Hematopoietic multipotent progenitor cell (in vitro differentiated cells): ENCODE results near the gene NXPH2. TPM values are rescaled to one million over a fixed set of nuclear protein-coding genes. Genes with fewer than 3 reads are reported as not detected.
"Not testable (repeated sequence)": the region's sequence is repeated elsewhere in the genome, so short reads cannot be mapped to it uniquely, and the experiment has no call there.

Experiments used
- DNase-seq, 3 donors: peaks; one replicate each; pipeline ENCODE4 v3.0.0-alpha.2; 2011 to 2015; ENCODE audit warnings: low read depth in 2 of 3, low spot score in 2 of 3
- total RNA-seq: library from RNA; depleted of rRNA; stranded (reverse); fragments of >200 nt; gene quantifications from one replicate; pipeline ENCODE4 v1.2.3, GENCODE V29; 2012

The NXPH2 gene
- total RNA-seq, 1 donor, result not detected

DNA sequence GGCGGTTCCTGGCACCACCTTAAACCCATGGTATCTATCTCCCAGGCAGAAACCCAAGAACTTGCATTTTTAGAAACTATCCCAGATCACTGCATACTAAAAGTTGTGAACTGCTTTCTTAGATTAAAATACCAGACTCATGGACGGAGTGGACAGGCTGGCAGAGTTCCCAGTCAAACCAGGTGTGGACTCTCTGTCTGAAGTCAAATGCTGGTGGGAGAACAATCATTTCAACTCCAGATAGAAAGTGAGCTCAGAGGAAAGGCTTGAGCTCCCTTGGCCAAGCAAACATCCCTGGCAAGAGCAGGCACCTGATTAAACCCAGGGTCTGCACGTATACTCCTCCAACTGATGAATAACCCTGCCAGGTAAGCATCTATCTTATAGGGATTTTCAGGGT lies 19.5 kb downstream of the NXPH2 start:
- no peak for DNase-seq

DNA sequence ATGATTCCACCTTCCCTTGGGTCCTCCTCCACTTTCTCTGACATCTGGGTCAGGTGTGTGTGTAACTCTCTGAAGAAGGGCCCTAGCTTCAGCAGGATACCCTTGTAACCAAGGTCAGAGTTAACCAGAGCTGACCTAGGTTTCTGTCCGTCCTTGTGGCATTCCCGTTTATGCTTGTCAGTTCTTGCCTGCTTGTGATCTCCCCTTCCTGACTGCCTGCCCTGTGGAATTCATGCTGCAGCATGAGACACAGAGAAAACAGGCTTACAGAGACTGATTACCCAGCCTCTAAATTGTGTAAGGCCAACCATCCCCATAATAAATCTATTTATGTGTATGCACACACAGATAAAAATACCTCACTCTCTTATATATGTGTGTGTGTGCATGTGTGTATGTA lies 22.8 kb downstream of the NXPH2 start:
- no peak for DNase-seq

DNA sequence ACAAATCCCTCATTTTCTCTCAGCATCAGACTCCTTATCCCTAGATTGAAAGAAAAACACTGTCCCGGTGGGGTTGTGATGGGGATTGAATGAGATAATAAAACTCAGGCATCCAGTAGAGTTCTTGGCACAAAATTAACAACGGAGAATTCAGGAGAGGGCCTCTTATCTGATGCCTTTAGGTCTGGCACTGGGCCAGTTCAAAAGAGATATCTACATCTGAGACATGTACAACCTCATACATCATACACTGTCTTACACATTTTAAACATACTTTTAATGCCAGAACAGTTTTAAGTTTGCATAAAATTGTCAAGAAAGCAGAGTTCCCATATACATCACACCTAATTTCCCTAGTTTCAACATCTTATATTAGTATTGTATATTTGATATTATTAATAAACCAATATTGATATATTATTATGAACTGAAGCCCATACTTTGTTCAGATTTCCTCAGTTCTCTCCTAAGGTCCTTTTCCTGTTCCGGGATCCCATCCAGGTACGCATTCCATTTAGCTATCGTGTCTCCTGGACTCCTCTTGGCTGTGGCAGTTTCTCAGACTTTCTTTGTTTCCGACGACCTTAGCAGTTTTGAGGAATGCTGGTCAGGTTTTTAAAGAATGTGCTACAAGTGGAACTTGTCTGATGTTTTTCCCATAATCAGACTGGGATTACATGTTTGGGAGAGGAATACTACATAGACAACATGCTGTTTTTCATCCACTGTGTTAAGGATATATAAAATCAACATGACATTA lies 27.8 kb downstream of the NXPH2 start:
- no peak for DNase-seq

DNA sequence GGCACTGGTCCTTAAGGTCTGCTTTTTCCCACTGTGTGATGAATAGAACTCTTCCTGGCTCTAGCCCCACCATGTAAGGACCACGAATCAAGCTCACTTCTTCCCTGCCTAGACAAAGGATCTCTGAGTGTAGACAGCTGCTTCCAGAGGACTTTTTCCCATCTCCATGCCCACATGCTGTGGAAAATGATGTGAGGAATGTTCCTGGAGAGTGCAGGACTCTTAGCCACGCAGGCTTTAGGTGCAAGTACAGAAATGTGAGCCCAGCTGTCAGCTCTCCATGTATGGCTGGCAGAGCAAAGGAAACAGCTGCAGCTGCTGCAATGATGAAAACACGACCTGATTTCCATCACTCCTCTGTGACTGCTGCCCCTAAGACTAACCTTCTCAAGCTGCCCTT lies 35.5 kb downstream of the NXPH2 start:
- DNase-seq, result peak in 1 of 3 donors; percentile 55

DNA sequence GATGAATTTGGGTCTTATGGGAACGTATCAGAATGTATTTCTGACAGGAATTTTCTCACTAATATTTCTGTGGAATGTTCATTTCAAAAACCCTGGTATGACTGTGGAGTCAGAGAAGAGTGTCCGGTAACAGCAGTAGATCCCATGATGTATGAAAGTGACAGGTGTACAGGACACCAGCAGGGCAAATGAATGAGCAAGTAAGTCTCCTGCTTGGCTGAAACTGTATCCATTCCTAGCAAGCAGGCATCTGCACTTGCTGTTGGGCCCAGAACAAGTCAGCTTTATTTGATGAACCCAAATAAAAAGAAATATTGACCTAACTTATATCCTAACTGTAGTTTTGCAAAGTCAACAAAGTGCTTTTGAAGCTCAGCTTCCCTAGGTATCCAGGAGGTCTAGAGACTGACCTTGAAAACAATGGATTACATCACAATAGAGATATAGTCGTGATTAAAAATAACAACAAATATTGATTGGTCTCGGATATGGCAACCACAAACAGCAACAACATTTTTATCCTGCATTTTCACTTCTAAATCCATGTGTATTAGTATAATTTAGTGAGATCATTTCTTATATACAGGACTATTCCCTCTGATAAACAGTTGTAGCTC lies 37.6 kb downstream of the NXPH2 start:
- DNase-seq, result no peak

DNA sequence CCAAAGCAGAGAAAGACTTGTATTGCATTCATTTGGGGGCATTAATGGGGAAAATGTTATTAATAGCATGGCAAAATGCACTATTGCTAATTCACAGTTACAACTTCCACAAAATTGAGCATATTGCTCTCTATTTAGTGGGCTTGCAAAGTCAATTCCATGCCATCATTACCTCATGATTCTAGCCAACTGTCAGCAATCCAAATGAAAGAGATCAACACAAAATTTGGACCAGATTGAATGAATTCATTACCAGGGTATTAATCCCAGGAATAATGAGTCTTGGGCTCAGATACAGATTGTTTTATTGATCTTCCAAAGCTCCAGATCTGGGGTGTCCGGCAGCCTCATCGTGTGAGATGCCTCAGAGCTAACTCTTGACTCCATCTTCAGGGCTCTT lies 38.3 kb downstream of the NXPH2 start:
- DNase-seq, result no peak

DNA sequence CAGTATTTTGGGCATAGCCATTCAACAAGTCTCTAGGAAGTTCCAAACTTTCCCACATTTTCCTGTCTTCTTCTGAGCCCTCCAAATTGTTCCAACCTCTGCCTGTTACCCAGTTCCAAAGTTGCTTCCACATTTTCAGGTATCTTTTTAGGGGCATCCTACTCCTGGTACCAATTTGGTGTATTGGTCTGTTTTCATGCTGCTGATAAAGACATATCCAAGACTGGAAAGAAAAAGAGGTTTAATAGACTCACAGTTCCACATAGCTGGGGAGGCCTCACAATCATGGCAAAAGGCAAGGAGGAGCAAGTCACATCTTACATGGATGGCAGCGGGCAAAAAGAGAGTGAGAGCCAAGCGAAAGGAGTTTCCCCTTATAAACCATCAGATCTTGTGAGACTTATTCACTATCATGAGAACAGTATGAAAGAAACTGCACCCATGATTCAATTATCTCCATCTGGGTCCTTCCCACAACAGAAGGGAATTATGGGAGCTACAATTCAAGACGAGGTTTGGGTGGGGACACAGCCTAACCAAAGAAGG lies 43.1 kb downstream of the NXPH2 start:
- DNase-seq, result not testable (repeated sequence)

DNA sequence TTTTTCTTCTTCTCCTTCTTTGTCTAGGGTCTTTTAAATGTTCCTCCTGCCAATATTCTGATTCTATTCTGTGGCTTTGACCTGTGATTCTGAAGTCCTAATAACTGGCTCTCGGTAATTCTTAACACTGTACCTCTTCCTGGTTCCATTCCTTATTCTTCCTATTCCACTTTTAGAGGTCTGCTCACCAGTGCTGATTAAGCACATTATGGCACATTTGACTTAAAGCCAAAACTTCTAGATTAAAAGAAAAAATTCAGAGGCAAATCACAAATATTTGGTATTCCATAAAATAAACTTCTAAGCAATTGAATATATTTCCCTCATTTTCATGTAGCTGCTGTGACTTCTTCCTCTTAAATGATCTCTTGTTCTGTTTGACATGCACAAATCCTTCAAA lies 47.5 kb downstream of the NXPH2 start:
- DNase-seq, result no peak

DNA sequence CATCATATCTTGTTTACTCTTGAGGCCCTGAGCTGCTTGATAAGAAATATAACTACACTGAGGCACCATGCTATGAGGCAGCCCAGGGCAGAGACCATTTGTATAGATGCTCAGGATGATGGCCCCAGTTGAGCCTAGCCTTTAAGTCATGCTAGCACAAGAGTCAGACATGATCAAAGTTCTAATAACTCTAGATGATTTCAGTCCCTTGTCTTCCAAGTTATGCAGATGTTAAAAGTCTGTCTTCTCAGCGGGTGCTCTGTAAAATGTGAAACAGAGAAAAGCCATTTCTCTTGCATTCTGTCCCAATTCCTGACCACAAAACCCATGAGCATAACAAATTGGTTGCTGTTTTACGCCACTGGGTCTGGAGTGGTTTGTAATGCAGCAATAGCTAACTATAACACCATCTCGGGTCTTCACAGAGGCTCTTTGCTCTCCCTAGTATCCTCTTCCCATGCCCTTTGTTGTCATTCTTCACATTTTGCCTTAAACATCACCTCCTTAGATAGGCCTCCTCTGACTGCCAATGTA lies 49.6 kb downstream of the NXPH2 start:
- DNase-seq, result no peak

DNA sequence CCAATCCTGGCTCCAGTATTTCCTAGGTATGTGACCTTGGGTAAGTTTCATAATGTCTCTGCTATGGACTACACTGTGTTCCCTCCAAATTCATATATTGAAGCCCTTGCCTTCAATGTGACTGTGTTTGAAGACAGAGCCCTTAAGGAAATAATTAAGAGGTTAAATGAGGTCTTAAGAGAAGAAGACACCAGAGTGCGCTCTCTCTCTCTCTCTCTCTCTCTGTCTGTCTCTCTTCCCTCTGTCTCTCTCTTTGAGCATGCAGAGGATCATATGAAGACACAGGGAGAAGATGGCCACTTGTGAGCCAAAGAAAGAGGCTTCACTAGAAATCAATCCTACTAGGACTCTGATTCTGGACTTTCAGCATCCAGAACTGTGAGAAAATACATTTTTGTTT lies 52.2 kb downstream of the NXPH2 start:
- no peak for DNase-seq

DNA sequence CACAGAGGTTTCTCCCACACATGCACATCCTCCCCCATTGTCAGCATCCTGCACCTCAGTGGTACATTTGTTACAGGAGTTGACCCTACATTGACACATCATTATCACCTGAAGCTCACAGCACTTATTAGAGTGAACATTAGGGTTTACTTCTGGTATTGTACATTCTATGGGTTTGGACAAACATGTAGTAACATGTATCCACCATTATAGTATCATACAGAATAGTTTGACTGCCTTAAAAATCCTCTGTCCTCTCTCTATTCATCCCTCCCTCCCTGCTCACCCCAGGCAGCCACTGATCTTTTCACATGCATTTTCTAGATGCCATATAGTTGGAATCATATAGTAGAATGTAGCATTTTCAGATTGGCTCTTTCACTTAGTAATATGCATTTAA lies 53.5 kb downstream of the NXPH2 start:
- no peak for DNase-seq

DNA sequence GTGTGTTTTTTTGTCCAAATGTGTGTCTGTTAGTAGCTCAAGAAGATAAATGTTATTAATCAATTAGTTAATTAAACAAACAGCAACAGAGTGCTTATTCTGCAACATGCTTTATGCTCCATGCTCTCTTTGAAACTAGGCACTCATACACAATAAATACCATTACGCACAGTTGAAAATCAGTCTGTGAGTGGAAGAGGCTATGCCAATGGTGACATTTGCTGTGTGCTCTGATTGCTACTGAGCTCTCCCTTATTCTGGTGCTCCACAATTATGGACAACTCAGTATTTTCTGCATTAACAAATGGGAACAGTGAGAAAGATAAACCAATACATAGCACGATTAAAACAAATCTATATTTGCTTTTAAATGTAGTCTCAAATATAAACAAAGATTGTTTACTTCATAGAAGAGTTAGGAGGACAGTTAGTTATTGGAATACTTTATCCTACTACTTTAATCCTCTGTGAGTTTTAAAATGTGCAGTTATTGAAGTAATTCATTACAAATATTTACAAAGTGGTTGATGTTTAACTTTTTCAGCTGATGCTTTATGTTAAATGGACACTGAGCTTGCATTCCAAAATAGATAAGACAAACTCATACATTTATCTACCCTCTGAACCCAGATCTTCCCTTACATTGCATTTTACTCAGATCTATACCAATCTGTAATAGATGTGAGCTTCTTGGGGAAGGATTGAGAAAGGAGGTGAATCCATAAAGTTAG lies 55.3 kb downstream of the NXPH2 start:
- DNase-seq, result no peak

DNA sequence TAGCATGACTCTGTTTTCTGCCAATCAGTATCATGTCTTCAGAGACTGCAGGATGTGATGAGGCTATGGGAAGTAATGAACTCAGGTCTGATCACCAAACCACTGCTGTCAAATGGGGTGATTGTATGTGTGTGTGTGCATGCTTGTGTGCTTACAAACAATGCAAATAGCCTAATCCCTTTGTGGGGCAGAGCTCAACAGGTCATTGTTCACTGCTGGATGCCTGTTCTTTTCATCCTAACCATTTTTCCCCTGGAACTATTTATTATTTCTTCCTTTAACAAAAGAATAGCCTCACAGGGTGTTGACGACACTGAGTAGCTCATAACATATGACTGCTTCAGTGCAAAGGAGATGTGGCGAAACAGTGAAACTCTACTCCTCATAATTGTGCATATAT lies 55.9 kb downstream of the NXPH2 start:
- DNase-seq, result no peak

DNA sequence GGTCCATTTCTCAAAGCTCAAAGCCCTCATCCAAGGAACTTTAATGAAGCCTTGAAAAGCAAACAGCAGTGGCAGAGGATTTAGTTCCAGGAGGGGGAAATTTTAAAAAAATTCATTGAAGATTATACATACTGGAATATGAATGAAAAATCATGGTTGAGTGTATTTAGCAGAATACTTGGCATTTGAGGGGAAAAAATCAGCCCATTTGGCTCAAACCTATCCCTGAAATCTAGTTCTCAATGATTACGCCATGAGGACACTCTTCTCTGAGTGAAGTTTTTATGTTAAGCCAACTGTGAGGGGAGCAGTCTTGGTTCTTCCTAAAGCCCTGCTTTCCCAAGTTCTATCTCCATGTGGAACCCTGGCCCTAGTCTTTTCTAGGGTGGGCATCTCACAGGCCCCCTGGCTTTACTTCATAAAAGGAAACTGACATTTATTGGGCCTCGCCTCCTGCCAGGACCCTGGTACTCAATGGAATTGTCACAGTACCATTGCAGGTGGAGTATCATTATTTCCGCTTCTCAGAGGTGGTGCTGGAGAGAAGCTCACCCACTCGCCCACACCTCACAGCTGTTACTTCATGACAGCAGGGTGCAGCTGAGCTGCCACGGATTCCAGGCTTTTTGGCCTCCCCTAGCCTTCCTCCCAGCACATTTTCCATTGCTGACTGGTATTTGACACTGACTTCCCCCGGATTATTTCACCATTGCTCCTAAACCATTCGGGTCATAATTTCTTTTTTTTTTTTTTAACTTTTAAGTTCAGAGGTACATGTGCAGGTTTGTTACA lies 56.8 kb downstream of the NXPH2 start:
- no peak for DNase-seq

DNA sequence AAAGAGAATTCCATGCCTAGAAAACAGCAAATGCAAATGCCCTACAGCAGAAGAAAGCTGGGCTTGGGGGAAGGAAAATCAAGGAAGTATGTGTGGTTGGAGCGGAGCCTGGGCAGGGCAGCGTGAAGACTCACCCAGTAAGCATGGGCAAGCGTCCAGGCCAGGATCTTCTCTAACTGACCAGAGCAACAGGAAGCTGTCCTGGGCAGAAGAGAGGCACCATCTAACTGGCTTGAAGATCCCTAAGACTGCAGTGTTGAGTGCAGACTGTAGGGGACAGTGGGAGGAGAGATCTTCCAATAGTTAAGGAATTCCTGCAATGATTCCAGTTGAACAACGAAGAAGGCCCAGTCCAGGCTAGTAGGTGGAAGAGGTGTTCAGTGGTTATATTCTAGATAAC lies 57.9 kb downstream of the NXPH2 start:
- no peak for DNase-seq

DNA sequence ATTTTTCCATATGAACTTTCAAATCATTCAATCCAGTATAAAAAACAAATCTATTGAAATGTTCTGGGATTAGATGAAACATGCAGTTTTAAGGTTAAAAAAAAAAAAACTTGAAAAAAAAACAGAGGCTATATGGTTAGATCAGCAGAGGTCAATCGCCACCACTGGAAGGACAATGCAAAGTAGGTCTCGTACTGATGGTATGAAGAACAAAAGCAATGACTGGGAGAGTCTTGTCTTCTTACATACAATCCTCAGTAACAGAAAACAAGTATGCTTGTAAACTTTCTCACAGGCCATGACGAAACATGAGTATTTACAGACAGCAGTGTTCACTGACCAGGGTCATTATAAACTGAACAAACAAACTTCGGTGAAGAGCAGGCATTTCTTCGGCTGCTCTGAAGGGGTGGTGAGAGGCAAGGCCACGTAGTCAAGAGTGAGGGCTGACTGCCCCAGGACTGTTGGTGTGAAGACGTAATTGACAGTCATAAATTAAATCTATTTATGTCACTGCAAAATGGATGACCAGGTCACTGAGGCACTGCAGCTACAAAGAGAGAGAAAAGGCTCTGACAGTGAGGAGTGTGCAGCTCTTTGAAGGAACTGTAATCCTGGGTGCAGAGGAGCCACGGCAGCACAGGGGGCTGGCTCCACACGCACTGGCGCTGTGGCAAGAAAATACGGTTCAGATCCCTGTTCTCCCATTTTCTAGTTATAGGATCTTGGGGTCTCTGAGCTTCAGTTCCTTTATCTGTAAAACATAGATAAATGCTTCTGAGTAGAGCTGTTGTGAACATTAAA lies 60.0 kb downstream of the NXPH2 start:
- no peak for DNase-seq

DNA sequence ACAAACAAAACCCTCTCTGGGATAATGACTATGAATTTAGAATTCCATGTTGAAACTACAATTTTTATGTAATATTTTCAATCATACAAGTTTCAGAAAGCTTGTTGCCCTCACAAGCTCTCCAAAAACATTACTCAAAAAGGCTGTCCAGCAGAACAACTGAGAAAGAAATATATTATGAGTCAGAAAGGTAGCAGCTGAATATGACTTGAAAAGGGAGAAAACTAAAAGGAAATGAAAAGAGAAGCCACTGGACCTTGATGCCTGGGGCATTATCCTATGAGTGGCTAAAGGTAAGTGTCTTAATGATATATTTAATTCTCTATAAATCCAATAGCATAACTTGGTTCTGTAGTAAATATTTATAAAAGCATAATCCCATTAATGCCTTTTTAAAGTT lies 61.8 kb downstream of the NXPH2 start:
- no peak for DNase-seq

DNA sequence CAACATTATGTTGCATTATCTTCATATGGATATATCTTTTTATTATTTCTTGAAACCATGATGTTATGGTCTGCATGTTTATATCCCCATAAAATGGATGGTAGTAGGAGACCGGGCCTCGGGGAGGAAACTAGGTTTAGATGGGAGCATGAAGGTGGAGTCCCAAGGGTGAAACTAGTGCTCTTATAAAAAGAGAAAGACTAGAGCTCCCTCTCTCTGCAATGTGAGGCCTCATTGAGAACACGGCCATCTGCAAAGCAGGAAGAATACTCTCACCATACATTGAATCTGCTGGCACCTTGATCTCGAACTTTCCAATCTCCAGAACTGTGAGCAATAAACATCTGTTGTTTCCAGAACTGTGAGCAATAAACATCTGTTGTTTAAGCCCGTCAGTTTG lies 64.0 kb downstream of the NXPH2 start:
- no peak for DNase-seq

DNA sequence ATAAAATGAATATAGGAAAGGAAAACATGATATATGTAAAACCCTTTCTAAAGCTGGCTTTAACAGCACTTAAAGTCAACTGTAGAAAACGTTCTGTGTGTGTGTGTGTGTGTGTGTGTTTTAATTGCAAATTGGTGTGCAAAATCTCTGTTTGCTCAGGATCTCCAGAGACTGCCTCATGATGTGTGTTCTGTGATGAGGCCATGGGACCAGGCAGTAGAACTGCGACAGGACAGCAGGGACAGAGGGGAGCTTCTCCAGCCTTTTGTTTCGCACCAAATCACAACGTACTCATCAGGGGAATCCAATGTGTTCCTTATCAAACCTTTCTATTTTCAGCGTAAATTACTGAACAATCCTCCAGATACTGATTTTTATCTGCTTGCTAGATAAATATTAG lies 66.7 kb downstream of the NXPH2 start:
- DNase-seq, result no peak

DNA sequence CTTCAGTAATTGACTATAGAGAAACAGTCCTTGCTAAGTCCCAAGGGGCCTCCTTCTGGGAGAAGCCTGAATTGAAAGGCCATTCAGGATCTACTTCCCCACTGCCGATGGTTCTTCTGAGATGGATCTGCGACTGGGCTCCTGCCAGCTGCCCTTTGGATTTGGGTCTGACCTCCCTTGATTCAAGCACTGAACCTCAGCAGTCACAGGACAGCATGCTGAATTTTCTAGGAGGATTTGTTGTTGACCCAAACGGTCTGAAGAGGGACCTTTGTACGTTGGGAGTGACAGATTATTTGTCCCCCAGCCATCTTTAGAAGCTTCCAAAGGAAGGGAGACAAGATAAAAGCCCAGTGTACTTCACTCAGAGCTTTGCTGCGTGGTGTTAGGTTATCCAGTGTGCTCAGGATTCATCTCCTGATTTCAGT lies 67.1 kb downstream of the NXPH2 start:
- no peak for DNase-seq
